Measurements from ENCODE around the gene TENT5D.
"Not testable (repeated sequence)": the region's sequence is repeated elsewhere in the genome, so short reads cannot be mapped to it uniquely, and the experiment has no call there.

TENT5D gene

DNA sequence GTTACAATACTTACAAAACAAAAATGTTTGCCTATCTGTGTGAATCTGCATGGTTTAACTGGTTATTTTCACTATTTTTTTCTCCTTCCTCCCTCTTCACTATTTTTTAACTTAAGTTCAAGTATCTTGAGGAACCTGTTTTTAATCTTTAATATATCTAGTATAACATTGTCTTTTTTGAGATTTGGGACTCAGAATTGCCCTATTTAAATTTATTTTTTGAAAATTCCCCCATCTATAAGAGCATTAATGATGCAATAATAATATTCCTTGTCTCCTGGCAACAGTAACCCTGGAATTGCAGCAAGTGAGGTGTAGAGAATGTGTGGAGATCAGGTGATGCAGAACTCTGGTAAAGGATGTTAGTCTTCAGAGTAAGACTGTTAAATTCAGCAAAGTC is at the start of gene TENT5D:
TENT5D (plus strand) TSS at position 301 of the 400 bp plus-strand sequence. CDS start 22,093 bp downstream, outside the sequence.
- DNase-seq: no peak

- not testable (repeated sequence) for DNase-seq
These were observed 34.6 kb upstream of the TENT5D start for GRCh38 chrX:80385651-80386050.

GRCh38 chrX:80388206-80388605 is 32.0 kb upstream of the TENT5D start:
- no peak for DNase-seq

GRCh38 chrX:80412042-80412441 is 8.2 kb upstream of the TENT5D start:
- no peak for DNase-seq

GRCh38 chrX:80423000-80423399 is 2.8 kb downstream of the TENT5D start:
- no peak for DNase-seq

DNA sequence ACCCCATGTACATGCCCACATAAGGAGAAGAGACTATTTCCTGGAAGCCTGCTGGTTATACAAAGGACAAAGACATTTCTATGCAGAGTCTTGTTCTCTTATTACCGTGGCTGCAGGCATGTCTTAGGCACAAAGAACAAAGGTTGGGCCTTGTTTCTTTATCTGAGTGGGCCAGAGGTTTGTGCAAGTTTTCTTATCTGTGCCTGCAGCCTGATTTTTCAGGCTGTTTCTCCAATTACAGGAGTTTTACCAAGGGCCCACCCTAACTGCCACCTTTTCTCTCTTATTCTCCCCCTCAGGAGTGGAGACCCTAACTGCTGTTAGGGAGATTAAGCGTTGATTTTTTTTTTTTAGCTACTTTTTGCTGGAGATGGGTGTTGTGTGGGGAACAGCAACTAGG is 3.5 kb downstream of the TENT5D start:
- no peak for DNase-seq

- DNase-seq: no peak
These were observed 10.7 kb downstream of the TENT5D start for GRCh38 chrX:80430826-80431504.

DNA sequence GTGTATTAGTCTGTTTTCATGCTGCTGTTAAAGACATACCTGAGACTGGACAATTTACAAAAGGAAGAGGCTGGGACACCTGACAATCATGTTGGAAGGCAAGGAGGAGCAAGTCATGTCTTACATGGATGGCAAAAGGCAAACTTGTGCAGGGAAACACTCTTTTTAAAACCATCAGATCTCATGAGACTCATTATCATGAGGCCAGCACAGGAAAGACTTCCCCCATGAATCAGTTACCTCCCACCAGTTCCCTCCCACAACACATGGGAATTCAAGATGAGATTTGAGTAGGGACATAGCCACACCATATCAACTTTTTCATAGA is 11.2 kb downstream of the TENT5D start:
- no peak for DNase-seq

DNA sequence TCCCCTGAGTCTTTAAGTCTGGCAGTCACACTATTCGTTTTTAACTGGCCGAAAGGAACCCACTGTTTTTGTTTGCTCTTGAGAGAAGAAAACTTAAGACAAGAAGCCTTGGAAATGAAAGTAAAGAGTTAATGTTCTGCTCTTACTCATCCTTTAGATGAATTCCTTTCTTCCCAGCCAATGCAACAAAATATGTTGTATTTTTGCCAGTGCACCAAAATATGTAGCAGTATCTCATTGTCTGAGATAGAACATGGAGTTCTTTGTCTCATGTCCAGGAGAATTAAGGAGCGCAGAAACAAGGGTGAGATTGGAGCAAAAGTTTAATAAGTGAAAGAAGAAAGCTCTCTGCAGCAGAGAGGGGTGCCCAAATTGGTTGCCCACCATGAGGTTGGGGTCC is 12.2 kb downstream of the TENT5D start:
- DNase-seq: no peak

GRCh38 chrX:80432863-80433262 is 12.6 kb downstream of the TENT5D start:
- DNase-seq: no peak

DNA sequence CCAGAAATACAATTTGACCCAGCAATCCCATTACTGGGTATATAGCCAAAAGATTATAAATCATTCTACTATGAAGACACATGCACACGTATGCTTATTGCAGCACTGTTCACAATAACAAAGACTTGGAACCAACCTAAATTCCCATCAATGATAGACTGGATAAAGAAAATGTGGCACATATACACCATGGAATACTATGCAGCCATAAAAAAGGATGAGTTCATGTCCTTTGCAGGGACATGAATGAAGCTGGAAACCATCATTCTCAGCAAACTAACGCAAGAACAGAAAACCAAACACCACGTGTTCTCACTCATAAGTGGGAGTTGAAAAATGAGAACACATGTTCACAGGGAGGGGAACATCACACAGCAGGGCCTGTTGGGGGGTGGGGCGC is 47.9 kb downstream of the TENT5D start:
- not testable (repeated sequence) for DNase-seq

GRCh38 chrX:80471582-80471981 is 51.3 kb downstream of the TENT5D start:
- no peak for DNase-seq

- DNase-seq: no peak
These were observed 65.3 kb downstream of the TENT5D start for GRCh38 chrX:80485543-80485942.

- no peak for DNase-seq
These were observed 66.1 kb downstream of the TENT5D start for GRCh38 chrX:80486299-80486698.

DNA sequence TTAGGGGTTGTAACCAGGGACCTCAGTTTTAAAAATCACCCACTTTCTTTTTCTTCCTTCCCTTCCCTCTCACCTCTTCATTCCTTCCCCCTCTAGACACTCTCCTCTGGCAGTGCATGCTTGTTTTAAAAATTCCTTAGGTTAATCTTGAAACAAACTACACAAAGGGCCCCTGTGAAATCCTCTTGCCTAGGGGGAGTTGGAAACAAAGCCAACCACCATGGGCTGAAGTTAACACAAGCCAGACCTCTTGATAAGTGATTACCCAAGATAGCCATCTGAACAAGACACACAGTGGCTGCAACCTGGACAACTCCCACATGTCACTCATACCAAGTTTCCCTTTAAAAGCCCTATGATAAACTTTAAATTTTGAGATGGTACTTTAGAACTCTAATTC is 68.9 kb downstream of the TENT5D start:
- DNase-seq: no peak

Measured in cortex of kidney (tissue), 1 donor.